ENCODE results near the gene STAB1. TPM values are rescaled to one million over a fixed set of nuclear protein-coding genes. Genes with fewer than 3 reads are reported as not detected.

The STAB1 gene
- total and polyA plus RNA-seq, 2 of the 13 experiments (the other 11 are each of a cell fraction or from before 2014, with no cell fraction given): 0.09 to 0.34 TPM

DNA sequence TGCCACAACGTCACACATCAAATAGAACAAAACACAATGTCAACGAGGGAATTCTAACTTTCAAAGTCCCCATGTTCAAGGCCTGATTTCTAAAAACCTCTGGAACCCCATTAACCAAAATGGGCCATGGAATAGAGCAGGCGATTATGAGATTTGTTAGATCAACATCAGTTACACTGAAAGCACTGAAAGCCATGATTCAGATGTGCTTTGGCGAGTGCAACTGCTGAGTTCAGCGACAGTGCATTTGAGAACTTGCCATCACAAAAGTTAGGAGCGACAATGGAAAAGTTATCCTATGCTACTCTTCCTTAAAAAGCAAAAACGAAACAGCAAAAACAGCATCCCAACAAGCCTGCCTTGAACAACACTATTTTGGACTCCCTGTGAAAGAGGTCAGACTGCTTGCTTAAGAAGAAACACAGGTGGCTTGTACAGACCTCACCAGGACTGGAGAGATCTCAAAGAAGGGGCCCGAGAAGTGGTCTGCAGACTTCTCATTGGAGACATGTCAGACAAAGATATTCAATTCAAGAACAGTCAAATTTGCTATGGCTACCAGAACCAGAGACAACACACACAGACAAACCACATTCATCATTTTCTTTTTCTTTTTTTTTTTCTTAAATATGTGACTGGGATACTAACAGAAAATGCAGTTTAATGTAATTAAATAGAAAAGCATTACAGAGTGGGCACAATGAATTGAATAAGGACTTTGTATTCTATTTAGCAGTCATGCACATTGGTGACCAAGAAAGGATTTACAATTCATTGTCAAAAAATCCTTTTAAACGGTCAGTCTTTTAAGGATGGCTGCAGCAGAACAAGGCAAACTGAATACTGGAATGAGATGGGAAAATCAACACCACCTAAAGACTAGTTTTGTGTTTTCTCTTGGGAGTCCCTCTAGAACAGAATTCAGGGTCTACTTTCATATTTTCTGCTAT is 62.1 kb downstream of the STAB1 start:
- H4K20me1 ChIP-seq (ENCODE audit: insufficient read depth, low read length): no peaks in the 10 kb centered on the region
- intact Hi-C loops (cut with micrococcal nuclease; ENCODE audit: unreplicated experiment): no loop called here
- in situ Hi-C loops (cut with HindIII; ENCODE audit: extremely low pct_ligation_motif_present, low pct_unique_long_range_greater_than_20kb): no loop called here
- ChIA-PET CTCF (ENCODE audit: low intra/inter-chr PET ratio, low total read pairs) (no interaction called here), POLR2A (no interaction called here)
- no peaks in the 10 kb centered on the region for H3K9me3 ChIP-seq (ENCODE audit: low read length)
- no peaks in the 10 kb centered on the region for H3K27me3 ChIP-seq (ENCODE audit: control insufficient read depth in 1 of 2, insufficient read depth in 2 of 2, low read length in 2 of 2)
- H3K9ac ChIP-seq (ENCODE audit: insufficient read depth, low read depth, low read length): no peak overlapping the region
- no peaks in the 10 kb centered on the region for H3K4me1 ChIP-seq (ENCODE audit: insufficient read depth, low read length)
- FAIRE-seq (no peak), ATAC-seq (no peak), DNase-seq (ENCODE audit: low spot score) (no peak)
- WGBS (ENCODE audit: low lambda C conversion rate): 90% methylated on average over 9 of the region's 9 CpGs
- H3K27ac ChIP-seq (ENCODE audit: extremely low read length, insufficient read depth, low read length): no peak overlapping the region
- TF ChIP-seq ZNF549 (CRISPR knock-in tag; IDR thresholded peaks at IDR 0.05) (no peak), RNF2 (conservative IDR thresholded peaks at IDR 0.05; ENCODE audit: low read depth) (no peak), KLF12 (CRISPR knock-in tag; IDR thresholded peaks at IDR 0.05; ENCODE audit: borderline replicate concordance) (no peak)
- H3K79me2 ChIP-seq (ENCODE audit: insufficient read depth, low read length): no peaks in the 10 kb centered on the region
- no peak overlapping the region for H3K4me3 ChIP-seq (replicated peaks in 1 of 3; ENCODE audit: insufficient read depth in 1 of 3, low read depth in 2 of 3, low read length in 3 of 3)
- BruUV-seq (replicated peaks): no TSS peak
- no peak overlapping the region for H3K4me2 ChIP-seq (ENCODE audit: low read depth, low read length)
- H2AFZ ChIP-seq (ENCODE audit: low read length): no peak overlapping the region
- H3K36me3 ChIP-seq (replicated peaks in 1 of 2; ENCODE audit: control insufficient read depth in 1 of 2, insufficient read depth in 2 of 2, low read length in 2 of 2): peaks cover 20 to 79% of the 10 kb centered on the region in 2 experiments

DNA sequence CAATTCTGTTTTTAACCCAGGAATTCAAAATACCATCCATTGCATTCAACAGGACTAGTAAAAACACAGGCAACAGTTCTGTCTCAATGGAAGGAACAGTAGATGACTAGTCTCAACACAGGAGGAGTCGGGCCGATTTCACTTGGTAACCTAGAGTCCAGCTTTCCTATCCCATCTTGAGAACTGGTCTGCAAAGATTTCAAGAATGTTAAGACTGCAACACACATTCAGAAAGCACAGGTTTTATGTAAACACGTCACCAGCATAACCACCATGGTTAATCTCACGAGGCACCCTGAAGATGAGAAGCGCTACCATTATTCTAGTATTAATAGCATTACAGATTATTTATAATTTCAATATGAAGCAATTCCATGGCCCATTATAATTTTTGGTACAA is 63.3 kb downstream of the STAB1 start:
- in situ Hi-C loops (cut with HindIII; ENCODE audit: extremely low pct_ligation_motif_present, low pct_unique_long_range_greater_than_20kb): no loop called here
- no peaks in the 10 kb centered on the region for H4K20me1 ChIP-seq (ENCODE audit: insufficient read depth, low read length)
- no peaks in the 10 kb centered on the region for H3K4me1 ChIP-seq (ENCODE audit: insufficient read depth, low read length)
- no peak overlapping the region for H3K4me2 ChIP-seq (ENCODE audit: low read depth, low read length)
- no peak for DNase-seq (ENCODE audit: low spot score)
- no peaks in the 10 kb centered on the region for H3K27me3 ChIP-seq (ENCODE audit: control insufficient read depth in 1 of 2, insufficient read depth in 2 of 2, low read length in 2 of 2)
- POLR2A ChIA-PET: interaction anchor here (1.8 kb wide), 1 partner anchor 22 kb away, joined by 5 read pairs; the partner anchor contains the start of gene UQCC5
- H2AFZ ChIP-seq (ENCODE audit: low read length): no peak overlapping the region
- no peak overlapping the region for H3K27ac ChIP-seq (ENCODE audit: extremely low read length, insufficient read depth, low read length)
- H3K36me3 ChIP-seq (replicated peaks in 1 of 2; ENCODE audit: control insufficient read depth in 1 of 2, insufficient read depth in 2 of 2, low read length in 2 of 2): peaks cover 22 to 82% of the 10 kb centered on the region in 2 experiments
- CTCF ChIA-PET (ENCODE audit: low intra/inter-chr PET ratio, low total read pairs): no interaction called here
- WGBS (ENCODE audit: low lambda C conversion rate): 98% methylated on average over 5 of the region's 5 CpGs
- H3K79me2 ChIP-seq (ENCODE audit: insufficient read depth, low read length): no peaks in the 10 kb centered on the region
- BruUV-seq (replicated peaks): no TSS peak
- H3K9me3 ChIP-seq (ENCODE audit: low read length): no peaks in the 10 kb centered on the region
- H3K4me3 ChIP-seq (replicated peaks in 1 of 3; ENCODE audit: insufficient read depth in 1 of 3, low read depth in 2 of 3, low read length in 3 of 3): no peak overlapping the region
- intact Hi-C loops (cut with micrococcal nuclease; ENCODE audit: unreplicated experiment): no loop called here
- no peak overlapping the region for H3K9ac ChIP-seq (ENCODE audit: insufficient read depth, low read depth, low read length)
- no peak for ATAC-seq
- no peak for FAIRE-seq
- TF ChIP-seq ARNT2 (CRISPR knock-in tag; IDR thresholded peaks at IDR 0.05; ENCODE audit: low read depth) (no peak), ERF (CRISPR knock-in tag; IDR thresholded peaks at IDR 0.05) (no peak), WIZ (CRISPR knock-in tag; IDR thresholded peaks at IDR 0.05) (no peak), ZNF33A (CRISPR knock-in tag; IDR thresholded peaks at IDR 0.05; ENCODE audit: borderline replicate concordance) (no peak), ZNF773 (CRISPR knock-in tag; IDR thresholded peaks at IDR 0.05; ENCODE audit: borderline replicate concordance) (no peak)
- TF ChIP-seq, protein P1, sequence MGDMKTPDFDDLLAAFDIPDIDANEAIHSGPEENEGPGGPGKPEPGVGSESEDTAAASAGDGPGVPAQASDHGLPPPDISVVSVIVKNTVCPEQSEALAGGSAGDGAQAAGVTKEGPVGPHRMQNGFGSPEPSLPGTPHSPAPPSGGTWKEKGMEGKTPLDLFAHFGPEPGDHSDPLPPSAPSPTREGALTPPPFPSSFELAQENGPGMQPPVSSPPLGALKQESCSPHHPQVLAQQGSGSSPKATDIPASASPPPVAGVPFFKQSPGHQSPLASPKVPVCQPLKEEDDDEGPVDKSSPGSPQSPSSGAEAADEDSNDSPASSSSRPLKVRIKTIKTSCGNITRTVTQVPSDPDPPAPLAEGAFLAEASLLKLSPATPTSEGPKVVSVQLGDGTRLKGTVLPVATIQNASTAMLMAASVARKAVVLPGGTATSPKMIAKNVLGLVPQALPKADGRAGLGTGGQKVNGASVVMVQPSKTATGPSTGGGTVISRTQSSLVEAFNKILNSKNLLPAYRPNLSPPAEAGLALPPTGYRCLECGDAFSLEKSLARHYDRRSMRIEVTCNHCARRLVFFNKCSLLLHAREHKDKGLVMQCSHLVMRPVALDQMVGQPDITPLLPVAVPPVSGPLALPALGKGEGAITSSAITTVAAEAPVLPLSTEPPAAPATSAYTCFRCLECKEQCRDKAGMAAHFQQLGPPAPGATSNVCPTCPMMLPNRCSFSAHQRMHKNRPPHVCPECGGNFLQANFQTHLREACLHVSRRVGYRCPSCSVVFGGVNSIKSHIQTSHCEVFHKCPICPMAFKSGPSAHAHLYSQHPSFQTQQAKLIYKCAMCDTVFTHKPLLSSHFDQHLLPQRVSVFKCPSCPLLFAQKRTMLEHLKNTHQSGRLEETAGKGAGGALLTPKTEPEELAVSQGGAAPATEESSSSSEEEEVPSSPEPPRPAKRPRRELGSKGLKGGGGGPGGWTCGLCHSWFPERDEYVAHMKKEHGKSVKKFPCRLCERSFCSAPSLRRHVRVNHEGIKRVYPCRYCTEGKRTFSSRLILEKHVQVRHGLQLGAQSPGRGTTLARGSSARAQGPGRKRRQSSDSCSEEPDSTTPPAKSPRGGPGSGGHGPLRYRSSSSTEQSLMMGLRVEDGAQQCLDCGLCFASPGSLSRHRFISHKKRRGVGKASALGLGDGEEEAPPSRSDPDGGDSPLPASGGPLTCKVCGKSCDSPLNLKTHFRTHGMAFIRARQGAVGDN (CRISPR knock-in tag; IDR thresholded peaks at IDR 0.05): no peak

Measured in HepG2 (cell line).